DMS153 treated with DMSO at 0.1 percent for 48 hours (cell line): ENCODE results near the gene HK2.
"Not testable (repeated sequence)": the region's sequence is repeated elsewhere in the genome, so short reads cannot be mapped to it uniquely, and the experiment has no call there.

Experiments used
- DNase-seq: peaks from one replicate; lab custom pipeline; 2025; ENCODE audit not compliant: unreplicated experiment; lab: John Stamatoyannopoulos, UW

Gene HK2

DNA sequence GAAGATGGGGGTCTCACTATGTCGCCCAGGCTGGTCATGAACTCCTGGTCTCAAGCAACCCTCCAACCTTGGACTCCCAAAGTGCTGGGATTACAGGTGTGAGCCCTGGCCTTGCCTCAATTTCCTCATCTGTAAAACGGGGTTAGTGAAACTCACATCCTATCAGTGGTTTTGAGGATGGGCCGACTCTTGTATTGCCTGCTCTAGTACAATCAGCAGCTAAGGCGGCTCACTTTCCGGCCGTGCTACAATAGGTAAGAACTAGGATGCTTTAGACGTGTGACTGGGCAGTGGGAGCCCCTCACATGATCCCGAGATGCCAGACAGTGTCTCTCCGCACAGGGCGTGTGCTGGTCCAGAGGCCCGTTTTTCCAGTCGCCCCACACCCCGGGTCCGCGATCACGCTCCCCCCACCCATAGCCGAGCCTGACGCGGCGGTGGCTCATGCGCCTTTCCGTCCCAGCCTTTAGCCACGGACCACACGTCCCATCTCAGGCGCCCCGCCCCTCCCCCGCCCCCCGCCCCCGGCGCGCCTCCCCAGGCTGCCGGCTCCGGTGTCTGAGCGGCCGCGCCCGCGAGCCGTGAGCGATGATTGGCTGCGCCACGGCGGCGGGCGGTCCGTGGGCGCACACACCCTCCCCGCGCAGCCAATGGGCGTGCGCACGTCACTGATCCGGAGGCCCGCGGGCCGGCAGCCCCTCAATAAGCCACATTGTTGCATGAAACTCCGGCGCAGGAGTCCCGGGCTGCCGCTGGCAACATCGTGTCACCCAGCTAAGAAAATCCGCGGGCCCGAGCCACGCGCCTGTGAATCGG lies at the start of gene HK2:
Gene HK2, plus strand, starts transcription at position 710 of the 816 bp plus-strand sequence. CDS start 454 bp downstream, outside the sequence.
- peak; percentile 7 for DNase-seq

DNA sequence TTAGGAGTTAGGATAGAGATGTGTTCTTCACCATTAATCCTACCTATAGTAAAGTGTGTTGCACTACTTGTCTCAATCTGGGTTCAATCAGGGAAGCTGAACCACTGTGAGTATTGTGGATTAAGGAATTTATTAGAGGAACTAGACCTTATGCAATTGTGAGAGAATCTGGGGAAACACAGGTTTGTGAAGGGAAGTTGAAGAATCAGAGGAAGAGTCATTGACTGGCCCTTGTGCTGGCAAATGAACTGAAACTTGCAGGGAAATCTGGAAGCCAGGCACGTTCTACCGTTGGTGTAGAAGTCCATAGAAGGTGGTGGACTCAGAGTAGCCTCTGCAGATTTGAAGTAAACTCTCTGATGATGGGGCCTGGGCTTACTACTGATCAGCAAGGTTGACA lies 44.7 kb upstream of the HK2 start:
- DNase-seq = no peak

DNA sequence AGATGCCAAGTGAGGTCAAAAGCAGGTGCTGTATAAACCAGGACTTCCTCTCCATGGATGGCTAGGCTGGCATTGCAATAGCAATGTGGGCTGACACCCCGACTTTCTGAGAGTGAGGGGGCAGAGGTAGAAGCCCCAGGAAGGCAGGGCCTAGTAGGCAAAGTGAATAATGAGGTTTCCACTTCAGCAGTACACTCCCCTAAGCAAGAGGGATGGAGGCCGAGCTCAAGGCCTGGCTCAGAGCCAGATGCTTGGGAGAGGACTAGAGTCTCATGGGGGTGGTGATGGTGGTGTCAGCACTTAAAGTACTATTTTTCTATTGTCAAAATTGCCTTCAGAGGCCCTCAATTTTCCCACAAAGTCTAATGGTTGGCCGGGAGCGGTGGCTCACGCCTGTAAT lies 41.6 kb upstream of the HK2 start:
- DNase-seq = no peak

DNA sequence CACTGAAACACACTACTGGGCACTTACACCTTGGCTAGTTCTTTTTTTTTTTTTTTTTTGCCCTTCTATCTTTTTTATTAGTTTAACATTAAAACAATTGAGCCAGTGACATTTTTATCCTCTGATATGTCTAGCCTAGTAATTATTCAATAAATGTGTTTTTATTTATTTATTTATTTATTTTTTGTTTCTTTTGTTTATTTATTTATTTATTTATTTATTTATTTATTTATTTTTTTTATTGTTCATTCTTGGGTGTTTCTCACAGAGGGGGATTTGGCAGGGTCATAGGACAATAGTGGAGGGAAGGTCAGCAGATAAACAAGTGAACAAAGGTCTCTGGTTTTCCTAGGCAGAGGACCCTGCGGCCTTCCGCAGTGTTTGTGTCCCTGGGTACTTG lies 39.0 kb upstream of the HK2 start:
- not testable (repeated sequence) for DNase-seq

DNA sequence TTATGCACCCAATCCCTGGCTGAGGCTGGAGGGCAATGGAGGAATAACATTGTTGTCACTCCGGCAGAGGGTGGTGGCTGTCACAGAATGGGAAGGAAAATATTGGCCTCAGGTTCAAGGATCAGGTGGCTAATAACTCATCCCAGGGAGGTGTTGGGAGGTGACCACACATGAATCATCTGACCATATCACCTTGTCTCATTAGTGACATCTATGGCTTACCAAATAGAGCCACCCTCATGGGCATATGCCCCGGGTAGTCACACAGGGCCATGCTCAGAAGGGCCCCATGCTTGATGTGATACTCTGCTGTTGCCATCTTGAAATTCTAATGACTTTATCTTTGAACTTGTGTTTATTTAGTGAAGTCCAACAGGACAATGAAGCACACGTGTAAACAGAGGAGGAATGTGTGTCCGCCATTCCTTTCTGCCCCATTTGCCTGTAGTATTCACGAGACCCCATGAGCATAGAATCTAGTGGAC lies 27.5 kb upstream of the HK2 start:
- DNase-seq = no peak

DNA sequence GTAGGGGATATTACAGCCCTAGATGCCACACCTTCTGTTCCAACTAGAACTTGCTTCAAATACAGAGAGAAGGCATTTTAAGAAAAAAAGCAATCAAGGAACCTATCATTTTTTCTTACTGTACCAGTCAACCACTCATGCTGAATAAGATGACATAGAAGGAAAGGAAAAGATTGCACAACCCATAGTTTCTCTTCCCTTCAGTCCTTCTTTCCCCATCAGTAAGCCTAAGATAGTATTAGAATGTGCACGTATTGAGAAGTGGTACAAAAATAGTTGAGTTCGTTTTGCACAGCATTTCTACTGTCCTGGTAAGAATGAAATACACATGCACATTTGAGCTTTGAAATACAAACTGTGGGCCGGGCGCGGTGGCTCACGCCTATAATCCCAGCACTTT lies 27.0 kb upstream of the HK2 start:
- DNase-seq = no peak

DNA sequence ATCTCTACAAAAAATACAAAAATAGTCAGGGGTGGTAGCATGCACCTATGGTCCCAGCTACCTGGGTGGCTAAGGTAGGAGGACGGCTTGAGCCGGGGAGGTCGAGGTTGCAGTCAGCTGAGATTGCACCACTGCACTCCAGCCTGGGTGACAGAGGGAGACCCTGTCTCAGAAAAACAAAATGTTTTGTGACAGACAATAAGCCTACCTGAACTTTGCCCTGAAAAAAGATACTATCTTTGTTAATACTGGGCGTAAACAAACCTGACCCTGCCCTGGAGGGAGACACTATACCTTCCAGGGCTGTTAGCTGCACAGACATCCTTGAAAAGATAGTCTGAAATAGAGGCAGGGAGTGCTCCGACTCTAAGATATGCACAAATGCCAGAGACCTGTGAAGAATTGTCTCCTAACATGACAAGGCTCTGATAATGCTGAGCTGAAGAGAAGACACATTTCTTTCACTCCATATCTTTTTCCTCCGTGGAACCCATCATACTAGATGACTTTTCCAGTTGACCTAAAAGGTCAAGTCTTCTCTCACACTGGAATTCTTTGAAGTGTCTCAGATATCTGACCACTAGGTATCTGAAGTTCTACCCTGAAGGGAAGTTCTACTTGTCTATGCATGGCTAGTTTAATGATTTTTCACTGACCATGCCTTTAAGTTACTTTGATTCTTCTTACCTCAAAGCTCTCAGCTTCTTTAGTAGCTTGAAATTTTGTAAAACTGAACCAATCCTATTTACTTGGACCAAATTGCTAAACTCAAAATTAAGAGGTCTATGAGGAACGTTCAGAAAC lies 20.9 kb upstream of the HK2 start:
- DNase-seq = no peak

DNA sequence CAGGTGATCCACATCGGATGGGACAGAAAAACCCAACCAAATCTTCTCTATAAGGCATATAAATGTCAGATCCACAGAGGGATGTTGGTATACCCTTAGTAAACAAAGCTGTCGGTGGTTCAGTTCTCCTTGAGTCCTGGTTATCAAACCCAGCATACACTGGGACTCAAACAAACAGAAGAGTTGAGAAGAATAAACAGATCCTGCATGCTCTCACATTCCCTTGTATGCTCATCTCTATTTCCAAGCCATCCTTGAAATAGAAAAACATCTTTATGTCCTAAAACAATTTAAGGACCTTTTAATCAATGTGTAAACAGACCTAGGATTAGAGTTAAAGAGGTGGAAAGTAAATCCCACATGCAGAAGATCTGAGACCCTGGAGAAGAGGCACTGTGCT lies 19.8 kb upstream of the HK2 start:
- DNase-seq = no peak

DNA sequence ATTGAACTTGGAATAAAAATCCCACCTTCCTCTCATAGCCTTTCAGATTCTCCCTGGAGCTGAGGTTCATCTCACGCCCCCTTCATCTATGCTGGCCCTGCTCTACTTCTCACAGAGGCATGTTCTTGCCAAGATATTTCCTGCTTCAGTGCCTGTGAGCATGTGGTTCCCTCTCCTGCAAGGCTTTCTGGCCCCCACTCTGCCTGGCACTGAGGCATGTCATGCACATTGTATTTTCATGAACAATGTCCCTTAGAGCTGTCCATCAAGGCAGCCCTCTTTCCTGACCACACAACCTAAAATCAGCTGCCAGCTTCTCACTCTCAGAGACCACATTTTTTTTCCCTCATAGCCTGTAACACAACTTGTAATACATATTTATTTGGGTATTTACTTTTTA lies 18.0 kb upstream of the HK2 start:
- DNase-seq = no peak

DNA sequence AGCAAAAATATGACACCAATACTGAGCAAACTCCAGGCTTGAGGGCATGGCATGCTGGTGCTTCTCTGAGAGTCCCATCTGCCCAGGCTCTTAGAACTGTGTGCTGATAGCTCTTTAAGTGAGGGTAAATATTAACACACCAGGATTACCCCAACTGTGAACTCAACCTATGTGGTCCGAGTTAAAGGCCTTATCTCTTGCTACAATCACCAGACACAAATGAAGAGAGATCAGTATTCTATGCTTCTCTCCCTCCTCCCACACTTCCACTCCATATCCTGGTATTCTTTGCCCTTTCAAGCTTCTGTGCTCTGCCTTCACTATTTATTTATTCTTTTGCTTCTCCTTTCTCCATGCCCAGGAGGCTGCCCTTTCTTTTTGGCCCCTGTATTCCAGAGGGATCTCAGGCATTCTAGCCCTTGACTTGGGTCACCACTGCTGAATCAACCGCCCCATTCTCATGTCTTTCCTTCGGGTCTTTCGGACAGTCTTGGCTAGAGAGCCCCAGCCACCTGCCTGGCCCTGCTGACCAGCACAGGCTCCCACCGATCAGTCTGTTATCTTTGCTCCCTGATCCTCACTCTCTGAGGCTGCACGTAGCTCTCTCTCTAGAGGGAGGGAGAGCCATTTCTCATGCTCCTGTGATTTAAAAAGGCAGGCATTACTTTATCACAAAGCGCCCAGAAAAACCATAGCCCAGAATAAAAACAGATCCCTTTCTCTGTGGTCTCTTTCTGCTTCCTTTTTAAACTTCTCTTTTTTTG lies 17.2 kb upstream of the HK2 start:
- peak; percentile 2 for DNase-seq

DNA sequence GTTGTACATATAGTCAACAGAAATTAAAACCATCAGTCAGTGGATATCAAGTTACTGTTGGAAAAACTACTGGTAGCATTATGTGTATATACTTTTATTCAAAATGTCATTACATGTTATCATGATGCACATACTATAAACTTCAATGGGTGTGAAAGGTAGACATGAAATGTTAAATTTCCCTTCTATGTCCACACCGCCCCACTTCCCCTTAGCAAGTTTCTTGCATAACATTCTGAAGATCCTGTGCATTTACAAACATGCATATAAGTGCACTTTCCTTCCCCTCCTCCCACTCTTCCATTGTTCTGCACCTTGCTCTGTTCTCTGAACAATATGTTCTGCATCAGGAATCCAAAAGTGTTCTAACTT lies 16.6 kb upstream of the HK2 start:
- DNase-seq = no peak

DNA sequence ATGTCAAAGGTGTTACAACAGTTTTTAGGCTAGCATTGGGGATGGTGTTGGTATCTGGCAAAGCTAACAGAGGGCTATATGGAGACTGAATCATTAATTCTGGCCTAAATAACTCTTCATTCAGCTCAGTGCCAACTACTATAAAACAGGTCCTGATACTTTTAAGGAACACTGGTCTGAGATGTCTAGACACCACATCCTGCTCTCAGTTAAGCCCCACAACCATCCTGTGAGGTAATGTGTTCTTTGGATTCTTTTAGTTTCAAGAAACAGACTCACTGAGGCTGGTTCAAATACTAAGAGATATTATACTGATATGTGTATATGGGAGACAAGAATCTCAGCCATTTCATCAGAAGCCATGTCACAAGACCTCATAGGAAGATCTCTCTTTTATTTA lies 14.2 kb upstream of the HK2 start:
- no peak for DNase-seq

DNA sequence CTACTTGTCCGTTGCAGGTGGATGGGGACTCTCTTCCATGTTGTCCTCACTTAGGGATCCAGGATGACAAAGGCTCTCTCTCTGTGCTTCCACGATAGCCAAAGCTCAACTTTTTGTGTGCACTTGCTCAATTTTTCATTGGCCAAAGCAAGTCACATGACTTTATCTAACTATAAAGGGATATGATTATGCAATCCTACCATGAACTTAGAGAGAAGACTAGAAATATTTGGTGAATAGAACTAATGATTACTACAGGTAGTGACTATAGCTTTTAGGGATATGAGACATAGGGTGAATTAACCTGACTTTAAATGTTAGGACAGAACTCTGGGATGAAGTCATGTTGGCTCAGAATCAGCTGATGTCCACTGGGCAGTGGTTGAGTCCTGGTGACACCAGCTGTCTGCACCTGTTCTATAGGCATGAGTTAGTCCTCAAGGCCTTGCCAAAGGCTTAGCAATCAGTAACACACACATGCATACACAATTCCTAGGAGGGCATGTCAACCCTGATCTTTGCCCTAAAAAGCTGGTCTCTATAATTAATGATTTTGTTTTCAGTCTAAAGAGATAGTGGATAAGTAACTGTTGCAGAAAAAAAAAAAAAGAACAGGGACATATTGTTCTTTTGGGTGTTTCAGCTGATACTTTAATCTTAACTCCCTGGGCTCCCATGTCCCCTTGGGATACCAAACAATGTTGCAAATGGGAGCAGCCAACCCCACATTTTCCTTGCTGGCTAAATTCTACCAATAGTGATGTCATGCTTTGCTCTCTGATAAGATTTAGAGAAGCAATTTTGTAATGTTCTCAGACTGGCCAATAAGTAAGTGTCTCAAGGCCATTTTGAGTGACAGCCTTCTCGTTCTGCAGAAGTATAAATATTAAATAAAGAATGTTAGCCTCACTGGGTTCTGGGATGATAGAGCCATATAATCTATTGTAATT lies 12.5 kb upstream of the HK2 start:
- DNase-seq = no peak

DNA sequence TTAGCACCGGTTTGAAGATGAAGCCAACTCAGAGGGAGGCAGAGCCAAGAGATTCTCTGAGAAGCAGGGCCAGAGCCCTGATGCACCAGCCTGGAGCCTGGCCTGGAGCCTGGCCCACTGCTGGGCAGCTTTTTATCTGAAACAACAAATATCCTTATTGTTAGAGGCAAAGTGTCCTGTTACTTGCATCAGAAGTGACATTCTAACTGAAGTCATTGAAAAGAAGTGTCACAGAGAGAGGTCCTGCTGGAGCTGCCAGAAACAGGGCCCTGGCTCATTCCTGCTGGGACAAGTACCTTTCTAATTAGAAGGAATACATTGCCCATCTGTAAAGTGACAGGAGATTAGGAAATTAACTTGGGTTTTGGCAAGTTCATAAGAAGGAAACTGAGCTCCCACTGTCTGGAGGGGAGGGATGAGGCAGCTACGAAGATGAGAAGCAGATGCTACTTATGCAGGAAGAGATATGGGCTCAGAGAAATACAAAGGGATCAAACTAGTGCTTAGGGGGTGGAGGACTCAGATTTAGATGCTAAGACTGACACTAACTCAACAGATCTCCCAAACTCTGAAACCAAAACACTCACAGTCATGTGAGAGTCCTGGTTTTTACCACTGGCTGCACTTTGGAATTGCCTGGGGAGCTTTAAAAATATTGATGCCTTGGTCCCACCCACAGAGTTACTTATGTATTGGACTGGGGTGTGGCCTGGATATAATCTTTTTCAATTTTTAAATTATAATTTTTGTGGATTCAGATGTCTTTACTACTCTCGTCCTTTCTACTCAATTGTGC lies 11.0 kb upstream of the HK2 start:
- no peak for DNase-seq

DNA sequence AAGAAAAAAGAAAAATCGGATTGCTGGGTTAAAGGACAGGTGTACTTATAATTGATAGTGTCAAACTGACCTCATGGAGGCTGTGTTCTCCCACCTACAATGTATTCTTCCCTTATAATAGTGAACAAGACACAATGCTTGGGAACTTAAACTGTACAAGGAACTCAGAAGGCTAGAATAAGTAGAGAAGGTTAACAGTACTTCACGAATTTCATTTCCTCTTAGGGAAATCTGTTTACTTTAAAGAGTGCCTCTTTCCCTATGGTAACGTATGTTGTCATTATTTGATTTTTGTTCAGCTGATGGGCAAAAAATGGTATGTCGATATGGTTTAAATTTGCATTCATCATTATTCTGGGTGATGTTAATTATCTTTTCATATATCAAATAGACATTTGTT lies 9.2 kb upstream of the HK2 start:
- no peak for DNase-seq

DNA sequence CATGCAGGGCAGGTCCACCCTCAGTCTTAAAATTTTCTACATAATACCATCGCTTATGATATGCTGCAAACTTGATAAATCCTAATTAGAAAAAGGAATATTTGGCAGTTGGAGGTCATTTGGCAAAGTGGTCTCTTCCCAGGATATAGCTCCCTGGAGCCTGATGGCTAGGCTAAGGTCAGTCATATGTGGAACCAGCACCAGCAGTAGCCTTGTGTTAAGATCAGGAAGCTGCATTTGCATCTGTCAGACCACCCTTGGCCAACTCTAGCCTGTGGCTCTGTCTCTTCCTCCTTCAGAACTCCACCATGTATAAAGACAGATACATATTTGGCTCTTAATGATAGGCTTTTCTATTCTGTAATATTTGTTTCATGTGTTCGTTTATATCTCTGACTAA lies 5.4 kb upstream of the HK2 start:
- DNase-seq = no peak

DNA sequence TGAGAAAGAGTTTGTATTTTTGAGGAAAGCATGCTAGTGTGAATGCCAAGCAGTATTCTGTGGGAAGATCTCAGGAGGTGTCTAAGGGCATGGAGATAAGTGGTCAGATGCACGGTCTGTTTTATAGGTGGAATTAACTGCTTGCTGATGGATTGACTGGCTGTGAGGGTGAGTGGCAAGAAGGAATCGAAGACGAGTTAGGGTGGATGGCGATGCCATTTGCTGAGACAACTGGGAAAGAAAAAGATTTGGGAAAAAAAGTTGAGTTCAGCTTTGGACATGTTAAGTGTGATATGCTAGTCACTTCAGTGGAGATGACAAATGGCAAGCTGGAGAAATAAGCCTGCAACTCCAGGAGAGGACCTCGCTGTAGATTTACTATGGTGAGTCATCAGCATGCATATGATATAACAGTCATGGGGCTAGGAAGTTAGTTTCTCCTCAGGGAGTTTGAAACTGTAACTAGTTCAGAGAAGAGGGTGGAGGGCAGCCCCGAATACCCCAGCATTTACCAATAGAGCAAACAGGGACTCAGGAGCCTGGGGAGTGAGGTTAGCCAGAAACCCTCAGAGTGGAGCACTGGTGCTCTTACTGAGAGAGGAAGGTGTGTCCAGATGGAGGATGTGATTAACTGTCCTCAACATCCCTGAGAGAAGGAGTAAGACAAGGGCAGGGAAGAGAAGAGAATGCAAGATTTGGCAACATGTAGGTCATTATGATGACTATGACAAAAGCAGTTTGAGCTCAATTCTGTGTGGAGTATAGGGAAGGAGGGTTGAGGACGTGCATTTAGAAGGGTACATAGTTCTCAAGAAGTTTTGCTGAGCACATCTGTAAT lies 2.0 kb upstream of the HK2 start:
- DNase-seq = no peak

DNA sequence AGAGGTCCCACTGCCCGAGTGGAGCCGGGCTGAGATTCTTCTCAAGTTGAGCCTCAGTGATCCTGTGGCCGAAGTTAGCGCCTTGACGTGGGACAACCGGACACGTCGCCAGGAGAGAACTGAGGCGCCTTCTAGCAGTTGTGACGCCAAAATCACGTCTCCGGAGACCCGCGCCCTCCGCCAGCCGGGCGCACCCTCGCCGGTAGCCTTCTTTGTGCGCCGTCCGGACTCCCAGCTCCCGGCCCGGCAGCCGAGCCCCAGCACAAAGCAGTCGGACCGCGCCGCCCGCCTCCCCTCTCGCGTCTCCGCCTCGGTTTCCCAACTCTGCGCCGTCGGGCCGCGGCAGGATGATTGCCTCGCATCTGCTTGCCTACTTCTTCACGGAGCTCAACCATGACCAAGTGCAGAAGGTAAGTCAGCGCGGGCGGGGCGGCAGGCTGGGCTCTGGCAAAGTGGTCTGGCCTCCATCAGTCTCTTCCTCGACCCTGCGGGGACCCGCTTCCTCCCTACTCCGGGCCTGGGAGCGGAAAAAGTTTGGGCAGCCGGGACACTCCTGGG lies 386 bp downstream of the HK2 start:
- DNase-seq = not testable (repeated sequence)
